ENCODE data around the gene PRDM16.

PRDM16 gene

GRCh38 chr1:3439346-3440299 is 370.6 kb downstream of the PRDM16 start:
- H3K27ac ChIP-seq: no peak overlapping the region
- TF ChIP-seq CTCF (conservative IDR thresholded peaks at IDR 0.05) (no peak), ZFX (IDR thresholded peaks at IDR 0.05) (no peak)

- no peak for TF ChIP-seq CTCF (conservative IDR thresholded peaks at IDR 0.05)
- no peak for TF ChIP-seq ZFX (IDR thresholded peaks at IDR 0.05)
- H3K27ac ChIP-seq: no peak overlapping the region
These were observed 371.3 kb downstream of the PRDM16 start for GRCh38 chr1:3440300-3440681.

GRCh38 chr1:3440711-3441409 is 371.9 kb downstream of the PRDM16 start:
- TF ChIP-seq ZFX (IDR thresholded peaks at IDR 0.05) (no peak), CTCF (conservative IDR thresholded peaks at IDR 0.05) (no peak)
- no peak overlapping the region for H3K27ac ChIP-seq

- TF ChIP-seq CTCF (conservative IDR thresholded peaks at IDR 0.05): no peak
- no peak for TF ChIP-seq ZFX (IDR thresholded peaks at IDR 0.05)
- no peak overlapping the region for H3K27ac ChIP-seq
These were observed 372.4 kb downstream of the PRDM16 start for GRCh38 chr1:3441410-3441847.

GRCh38 chr1:3441880-3442279 is 372.9 kb downstream of the PRDM16 start:
- TF ChIP-seq ZFX (IDR thresholded peaks at IDR 0.05) (no peak), CTCF (conservative IDR thresholded peaks at IDR 0.05) (no peak)
- no peak overlapping the region for H3K27ac ChIP-seq

- no peak overlapping the region for H3K27ac ChIP-seq
- TF ChIP-seq ZFX (IDR thresholded peaks at IDR 0.05): no peak
- no peak for TF ChIP-seq CTCF (conservative IDR thresholded peaks at IDR 0.05)
These were observed 373.3 kb downstream of the PRDM16 start for GRCh38 chr1:3442331-3442730.

GRCh38 chr1:3442901-3443300 is 373.9 kb downstream of the PRDM16 start:
- H3K27ac ChIP-seq: no peak overlapping the region
- TF ChIP-seq ZFX (IDR thresholded peaks at IDR 0.05) (no peak), CTCF (conservative IDR thresholded peaks at IDR 0.05) (no peak)

All from C4-2B (cell line).